GM11168 (cell line): ENCODE measurements around the gene PRKCQ.
"Not testable (repeated sequence)": the region's sequence is repeated elsewhere in the genome, so short reads cannot be mapped to it uniquely, and the experiment has no call there.

Experiments used
- in situ Hi-C: fragments of 300-500 bp; cut with MboI; formaldehyde crosslinking; loops from one replicate; pipeline ENCODE4 v1.12.0; 2022; ENCODE audit warnings: low sequenced_read_pairs; ENCODE audit not compliant: unreplicated experiment

PRKCQ gene

DNA sequence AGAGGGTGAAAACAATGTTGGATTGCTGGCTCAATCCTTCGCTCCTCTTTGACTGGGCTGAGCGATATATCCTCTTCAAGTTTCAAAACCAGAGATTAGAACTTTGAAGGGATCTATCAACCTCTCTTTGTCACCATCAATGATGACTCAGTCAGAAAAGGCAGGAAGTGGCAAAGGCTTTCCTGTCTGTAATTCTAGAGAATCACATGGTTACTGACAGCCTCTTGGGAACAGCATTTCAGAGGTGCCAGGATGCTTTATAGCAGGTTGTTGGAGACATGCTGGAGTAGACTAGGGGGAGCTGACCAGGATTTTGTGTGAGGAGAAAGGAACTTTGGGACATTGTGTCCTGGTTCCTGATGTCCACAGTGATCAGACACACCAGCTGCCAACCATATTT is 81.3 kb downstream of the PRKCQ start:
- in situ Hi-C loops = no loop called here

DNA sequence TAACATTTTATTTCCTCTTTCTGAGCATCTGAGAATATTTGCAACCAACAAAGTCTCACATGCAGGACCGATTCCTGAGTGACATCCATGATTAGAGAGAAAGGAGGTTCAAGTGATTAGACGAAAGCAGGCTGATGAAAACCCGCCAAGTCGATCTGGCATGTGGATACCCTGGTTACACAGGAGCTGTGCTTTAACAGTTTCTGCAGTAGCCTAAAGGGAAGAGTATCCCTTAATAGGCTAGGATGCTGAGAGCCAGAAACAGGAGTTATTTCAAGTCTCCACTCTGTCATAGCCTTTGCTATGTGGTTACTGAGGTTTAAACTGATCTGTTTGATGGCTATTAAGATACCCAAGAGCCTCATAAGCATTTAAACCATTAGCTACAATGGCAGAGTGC is 82.5 kb downstream of the PRKCQ start:
- in situ Hi-C loops = no loop called here

DNA sequence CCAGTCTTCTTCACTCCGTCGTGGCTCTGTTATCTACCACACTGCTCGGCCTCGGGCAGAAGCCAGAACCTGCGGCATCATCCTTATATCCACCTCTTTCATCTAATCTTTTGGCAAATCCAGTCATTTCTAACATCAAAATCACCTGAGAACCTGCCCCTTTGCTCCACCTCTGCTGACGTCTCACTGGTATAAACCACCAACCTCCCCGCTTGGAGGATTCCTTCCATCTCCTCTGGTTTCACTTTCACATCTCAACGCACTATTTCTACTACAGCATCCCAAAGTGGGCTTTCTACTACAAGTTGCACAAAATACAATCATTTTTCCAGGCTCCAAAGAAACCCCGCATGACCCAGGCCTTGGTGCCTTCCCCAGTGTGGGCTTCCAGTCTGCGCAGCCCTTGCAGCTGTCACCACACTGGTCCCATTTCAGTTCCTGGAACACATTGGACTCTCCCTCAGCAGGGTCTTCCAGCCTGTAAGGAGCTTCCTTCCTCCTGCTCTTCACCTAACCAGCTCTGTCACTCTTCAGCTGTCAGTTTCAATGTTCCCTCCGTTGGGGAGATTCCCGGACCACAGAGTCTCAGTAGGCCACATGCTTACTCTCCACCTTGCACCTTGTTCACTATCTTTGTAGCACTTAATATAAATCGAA is 85.0 kb downstream of the PRKCQ start:
- in situ Hi-C loops = no loop called here

DNA sequence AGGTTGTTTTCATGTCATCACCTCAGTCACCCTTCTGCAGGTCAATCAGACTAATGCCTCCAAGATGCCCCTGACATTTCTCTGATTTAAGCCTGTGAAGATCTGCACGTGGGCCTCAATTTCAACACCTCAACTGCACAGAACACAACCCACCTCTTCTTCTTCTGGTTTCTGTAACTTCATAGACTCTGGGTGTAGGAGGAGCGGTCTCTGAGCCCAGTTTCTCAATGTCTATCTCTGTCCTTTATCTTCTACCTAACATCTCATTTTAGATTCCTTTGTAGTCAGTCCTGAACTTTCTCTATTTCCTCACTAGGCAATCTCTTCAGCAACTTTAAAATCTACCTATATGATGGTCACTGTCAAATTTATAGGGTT is 85.6 kb downstream of the PRKCQ start:
- in situ Hi-C loops = no loop called here

DNA sequence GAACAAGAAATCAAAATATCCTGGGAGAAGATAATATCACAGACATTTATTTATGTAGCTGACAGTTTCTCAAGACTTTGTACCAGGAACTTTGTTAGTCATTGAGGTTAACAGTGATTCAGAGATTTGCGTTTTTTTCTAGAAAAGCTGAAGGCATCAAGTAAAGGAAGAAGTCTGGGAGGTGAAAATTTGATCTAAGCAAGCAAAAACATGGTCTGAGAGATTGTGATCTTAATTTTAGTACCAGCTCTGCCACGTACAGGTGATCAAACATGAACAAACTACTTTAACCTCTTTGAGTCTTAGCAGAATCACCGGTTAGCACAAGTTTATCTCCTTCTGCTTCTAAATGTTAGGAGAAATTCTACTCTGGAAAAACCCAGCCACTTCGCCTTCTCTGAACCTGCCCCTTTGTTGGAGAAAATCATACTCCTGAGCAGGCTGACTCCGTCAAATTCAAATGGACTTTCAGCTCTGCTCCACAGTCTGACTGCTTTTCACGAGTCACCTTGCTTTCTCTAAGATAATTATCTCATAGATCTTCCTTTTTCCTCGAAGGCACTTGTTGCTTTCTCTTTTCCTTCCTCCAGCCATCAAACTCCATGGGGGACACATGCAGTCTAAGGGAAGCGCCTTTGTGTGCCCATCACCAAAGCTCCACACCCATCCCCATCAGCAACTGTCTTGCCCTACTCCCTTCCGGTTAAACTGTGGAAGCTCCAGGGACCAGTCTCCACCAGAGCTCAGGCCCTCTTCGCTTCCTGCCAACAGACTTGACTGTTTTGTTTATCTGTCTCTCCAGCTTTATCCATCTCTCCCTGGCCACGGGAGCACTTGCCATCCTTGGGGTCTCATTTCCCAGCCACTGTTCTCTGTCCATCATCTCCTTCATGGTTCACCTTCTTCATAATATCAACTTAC is 86.3 kb downstream of the PRKCQ start:
- in situ Hi-C loops = no loop called here

DNA sequence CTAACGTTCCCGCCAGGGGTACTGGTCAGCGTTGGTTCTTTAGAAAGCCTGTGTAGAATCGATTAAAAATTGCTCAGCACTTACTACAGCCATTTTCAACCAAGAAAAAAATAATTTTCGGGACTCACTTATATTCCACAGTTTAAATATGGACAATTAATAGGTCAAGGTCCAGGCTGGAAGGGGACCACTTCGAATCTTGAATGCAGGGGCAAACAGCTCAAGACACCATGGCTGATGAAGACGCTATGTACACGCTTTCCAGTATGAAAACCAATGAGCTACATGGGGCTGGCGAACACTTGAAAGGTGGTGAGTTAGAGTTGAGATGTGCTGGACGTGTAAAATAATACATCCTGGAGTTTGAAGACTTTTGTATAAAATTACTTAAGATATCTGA is 87.2 kb downstream of the PRKCQ start:
- in situ Hi-C loops = no loop called here

DNA sequence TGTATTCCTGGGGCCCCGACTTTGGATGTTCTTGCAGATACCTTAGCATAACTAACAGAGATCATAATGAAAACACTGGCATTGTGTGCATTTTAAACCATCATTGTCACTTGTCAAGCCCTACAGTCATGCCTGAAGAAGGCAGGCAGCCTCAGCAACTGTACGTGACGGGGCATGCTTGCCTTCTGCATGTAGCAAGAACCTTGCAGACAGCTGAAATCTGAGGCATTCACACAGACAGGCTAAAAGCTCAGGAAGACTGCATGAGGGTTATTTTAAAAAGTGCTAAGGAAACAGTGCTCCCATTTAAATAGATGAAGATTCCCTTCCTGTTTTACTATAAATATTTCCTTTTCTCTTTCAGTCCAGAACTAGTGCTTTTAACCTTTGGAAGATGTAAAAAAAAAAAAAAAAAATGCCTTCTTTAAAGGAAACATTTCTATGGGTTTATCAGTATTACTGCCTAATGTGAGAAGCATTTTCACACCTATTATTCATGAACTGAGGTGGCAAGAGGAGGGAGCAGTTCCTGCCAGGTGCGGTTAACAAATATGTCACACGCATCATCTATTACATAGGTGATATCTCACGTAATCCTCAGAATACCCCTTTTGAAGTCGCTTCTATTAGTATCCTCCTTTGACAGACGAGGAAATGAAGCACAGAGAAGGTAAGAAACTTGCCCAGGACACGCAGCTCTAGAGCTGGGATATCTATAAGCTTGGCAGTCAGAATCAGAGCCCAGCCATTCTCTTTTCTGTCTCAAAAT is 88.1 kb downstream of the PRKCQ start:
- in situ Hi-C loops = no loop called here

DNA sequence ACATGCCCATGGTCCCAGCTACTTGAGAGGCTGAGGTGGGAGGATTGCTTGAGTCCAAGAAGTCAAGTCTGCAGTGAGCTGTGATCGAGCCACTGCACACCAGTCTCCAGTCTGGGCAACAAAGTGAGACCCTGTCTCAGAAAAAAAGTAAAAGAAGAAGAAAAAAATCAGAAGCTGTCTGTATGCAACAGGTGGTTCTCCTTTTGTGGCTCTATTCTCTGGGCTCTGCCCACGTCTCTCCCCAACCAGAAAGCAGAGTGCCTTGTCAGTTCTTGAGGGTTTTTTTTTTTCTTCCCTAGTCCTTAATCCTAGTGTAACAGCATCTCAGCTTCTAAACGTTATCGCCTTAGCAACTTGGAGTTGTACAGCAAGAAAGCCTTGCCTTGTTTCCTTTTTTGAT is 89.5 kb downstream of the PRKCQ start:
- in situ Hi-C loops = no loop called here

DNA sequence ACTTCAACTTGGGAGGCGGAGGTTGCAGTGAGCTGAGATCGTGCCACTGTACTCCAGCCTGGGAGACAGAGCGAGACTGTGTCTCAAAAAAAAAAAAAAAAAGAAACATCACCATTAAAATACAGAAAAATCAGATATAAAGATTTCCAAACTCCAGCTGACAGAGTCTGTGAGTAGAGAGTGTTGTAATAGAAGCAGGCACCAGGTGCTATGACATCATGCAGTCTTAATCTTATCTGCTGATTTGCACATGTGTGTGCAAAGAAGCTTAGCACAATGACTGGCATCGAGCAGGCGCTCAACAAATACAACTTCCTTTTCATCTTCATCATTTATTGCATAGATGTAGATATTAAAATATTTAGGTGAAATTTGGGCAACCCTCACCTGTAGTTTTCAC is 92.2 kb downstream of the PRKCQ start:
- in situ Hi-C loops = no loop called here

DNA sequence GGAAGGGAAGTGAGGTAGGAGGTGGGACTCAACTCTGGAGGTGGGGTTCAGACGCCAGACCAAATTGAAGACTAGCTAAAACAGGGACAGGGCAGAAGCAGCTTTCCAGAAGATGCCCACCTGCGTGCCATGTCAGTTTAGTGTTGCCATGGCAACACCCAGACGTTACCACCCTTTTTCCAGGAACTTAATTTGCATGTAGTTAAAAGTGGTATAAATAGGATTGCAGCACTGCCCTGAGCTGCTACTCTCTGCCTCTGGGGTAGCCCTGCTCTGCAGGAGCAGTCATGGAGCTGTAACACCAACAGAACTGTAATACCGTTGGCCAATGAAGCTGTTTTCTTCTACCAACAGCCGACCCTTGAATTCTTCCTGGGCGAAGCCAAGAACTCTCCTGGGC is 93.8 kb downstream of the PRKCQ start:
- in situ Hi-C loops = no loop called here

DNA sequence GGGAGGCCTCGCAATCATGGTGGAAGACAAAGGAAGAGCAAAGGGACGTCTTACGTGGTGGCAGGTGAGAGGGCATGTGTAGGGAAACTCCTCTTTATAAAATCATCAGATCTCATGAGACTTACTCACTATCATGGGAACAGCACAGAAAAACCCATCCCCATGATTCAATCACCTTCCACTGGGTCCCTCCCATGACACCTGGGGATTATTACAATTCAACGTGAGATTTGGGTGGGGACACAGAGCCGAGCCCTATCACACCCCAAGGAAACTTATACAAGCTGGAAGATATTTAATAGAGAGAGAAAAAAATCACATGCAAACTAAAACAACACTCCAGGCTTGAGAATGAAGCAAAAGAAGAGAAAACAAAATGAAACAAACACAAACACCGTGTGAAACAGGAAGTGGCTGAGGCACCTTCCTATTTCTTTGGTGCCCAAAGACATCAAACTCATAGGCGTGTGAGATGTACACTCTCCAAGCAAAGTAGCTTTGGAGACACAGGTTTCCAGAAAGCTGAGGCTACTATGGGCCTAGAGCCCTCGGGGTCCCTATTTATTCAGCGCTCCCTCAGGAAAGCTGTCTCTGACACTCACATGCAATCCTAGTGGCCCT is 97.2 kb downstream of the PRKCQ start:
- in situ Hi-C loops = no loop called here

DNA sequence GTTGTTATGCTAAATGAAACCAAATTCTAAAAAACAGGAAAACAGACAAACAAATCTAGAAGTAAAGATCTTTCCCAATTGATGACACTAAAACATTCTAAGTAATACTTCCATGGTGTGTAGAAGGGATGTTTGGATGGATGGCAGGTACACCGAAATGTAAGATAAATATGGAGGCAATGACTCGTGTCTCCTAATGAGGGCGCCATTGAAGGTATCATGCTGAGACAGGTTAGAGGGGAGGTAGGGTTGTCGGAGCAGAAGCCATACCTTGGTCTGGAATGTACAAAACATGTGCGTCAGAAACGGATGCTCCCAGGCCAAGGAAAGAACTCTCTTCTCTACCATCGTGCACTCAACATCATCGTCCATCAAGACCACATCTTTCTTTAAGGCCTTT is 101.4 kb downstream of the PRKCQ start:
- in situ Hi-C loops = no loop called here

DNA sequence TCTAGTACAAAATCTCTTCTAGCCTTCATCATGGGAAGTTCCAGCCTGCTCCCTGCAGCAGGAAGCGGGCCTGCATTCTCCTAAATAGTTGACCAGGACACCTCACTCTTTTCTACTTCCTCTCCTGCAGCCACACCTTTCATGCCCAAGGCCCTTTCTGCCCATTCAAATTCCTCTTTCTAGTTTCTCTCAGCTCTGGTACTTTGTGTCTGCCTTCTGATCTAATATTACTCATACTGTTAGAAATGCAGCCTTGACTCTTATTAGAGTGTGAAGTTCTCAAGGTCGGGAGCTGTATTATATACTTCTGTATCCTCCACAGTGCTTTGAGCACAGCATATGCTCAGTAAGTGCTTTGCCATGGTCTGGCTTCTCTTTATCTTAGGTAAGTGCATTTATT is 103.1 kb downstream of the PRKCQ start:
- in situ Hi-C loops = no loop called here

DNA sequence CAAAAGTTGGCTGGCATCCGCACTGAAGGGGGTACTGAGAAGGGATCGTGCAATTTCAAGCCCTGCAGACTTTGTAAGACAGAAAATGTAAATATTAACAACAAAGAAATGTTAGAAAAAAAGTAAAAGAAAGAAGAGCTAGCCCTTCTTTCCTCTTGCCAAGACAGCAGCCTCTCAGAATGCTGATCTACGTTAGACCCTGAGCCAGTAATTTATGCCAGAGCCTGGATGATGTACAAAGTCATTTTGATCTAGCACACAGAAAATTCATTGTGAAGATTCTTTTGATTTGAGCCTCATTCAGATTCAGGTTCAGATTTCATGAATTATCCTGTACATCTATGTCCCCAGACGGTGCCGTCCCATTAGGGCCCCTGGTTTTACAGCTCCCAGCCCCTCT is 105.2 kb downstream of the PRKCQ start:
- in situ Hi-C loops = no loop called here

DNA sequence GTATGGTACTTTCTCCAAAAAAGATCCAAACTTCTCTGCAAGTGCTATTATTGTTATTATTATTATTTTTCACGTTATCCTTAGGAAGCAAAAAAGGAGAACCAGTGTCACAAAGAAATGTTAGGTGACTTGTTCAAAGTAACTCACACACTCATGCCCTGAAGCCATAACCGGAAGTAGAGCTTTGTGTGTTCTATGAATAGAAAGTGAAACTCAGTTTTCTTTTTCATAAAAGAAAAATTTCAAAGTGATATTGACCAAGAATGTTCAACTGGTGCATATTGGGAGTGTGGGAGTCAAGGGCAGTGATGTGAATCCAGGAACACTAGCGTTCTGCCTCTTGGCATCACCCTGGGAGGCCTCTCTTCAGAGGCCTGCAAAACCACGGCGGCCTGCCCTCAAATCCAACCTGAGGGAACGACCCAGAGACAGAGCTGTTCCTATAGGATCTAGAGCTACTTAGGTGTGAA is 106.1 kb downstream of the PRKCQ start:
- in situ Hi-C loops = no loop called here

DNA sequence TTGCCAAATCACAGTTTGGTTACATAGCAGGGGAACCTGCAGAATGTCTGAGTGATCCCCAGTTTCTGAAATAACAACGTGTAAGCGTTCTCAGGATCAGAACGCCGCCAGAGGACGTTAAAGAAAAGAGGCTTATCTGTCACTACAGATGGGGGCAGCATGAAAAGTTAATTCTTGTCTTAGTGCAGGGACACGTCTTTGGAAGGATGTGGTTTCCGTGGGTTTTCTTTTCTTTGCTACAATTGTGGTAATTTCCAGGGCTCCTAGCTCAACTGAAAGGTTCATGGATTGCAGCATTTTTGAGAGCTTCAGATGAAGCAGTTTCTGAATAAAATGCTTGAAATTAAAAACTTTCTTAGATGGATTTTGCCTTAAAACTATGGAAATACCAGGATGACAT is 106.6 kb downstream of the PRKCQ start:
- in situ Hi-C loops = no loop called here

DNA sequence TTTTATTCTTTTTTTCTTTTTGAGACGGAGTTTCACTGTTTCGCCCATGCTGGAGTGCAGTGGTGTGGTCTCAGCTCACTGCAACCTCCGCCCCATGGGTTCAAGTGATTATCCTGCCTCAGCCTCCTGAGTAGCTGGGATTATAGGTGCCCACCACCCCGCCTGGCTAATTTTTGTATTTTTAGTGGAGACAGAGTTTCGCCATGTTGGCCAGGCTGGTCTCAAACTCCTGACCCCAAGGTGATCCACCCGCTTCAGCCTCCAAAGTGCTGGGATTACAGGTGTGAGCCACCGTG is 107.4 kb downstream of the PRKCQ start:
- in situ Hi-C loops = not testable (repeated sequence)

DNA sequence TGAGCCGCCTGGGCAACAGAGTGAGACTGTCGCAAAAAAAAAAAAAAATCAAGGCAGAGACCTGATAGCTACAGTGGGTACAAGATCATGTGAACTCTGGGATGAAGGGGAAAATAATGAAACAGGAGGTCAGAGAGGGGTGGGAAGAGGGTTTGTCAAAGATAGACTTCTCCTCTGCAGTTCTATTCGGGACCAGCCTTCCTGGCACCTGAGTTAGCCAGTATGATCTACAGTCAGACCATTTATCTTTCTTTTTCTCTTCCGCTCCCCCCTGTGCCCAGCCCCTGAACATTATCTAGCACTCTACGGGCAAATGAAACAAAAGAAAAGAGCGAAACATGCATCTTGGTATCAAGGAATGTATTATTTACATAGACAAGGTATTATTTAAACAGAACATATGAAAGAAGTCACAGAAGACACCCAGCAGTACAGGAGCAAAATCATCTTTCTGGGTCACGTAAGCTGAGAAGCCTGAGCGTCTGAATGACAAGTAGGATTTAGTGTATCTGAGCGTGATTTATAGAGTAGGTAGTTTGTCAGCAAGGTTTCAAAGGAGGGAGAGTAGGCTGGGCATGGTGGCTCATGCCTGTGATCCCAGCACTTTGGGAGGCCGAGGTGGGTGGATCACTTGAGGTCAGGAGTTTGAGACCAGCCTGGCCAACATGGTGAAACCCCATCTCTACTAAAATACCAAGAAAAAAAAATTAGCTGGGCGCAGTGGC is 109.0 kb downstream of the PRKCQ start:
- in situ Hi-C loops = no loop called here

DNA sequence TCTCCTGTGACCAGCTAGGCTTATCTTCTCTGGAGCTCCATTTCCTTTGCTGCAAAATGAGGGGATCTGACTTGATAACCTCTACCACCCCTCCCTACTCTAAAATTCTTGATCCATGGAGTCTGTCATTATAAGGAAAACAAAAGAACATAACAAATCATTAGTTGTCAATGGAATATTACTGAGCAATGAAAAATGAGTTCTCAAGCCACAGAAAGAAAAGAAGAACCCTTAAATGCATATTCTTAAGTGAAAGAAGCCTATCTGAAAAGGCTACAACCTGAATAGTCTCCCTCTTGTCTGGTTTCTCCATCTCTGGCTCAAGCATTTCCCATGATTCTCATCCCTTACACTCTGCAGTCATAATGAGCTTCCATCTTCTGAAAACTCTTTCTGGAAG is 110.4 kb downstream of the PRKCQ start:
- in situ Hi-C loops = no loop called here
